ENCODE results near the gene LEFTY2. TPM values are rescaled to one million over a fixed set of nuclear protein-coding genes. Genes with fewer than 3 reads are reported as not detected.

LEFTY2 gene
- total and polyA plus RNA-seq, 2 of the 4 experiments (the other 2 are of a cell fraction): not detected

DNA sequence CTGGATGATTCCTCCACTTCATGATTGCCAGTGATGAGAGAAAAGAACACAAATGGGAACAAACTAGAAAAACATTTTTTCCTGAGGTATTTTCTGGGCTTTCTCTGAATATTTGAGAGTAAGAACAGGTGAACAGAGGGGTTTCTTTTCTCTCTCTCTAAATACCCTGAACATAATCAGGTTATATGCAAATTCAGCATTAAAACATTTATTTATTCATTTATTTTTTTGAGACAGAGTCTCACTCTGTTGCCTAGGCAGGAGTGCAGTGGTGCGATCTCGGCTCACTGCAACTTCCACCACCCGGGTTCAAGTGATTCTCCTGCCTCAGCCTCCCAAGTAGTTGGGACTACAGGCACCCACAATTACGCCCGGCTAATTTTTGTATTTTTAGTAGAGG lies 5.8 kb upstream of the LEFTY2 start:
- Histone ChIP-seq H2AK9ac (replicated peaks; ENCODE audit: low read depth, low read length, poor library complexity) (no peak overlapping the region), H2BK120ac (ENCODE audit: low read depth, low read length) (no peak overlapping the region), H3K4me2 (ENCODE audit: low read depth, low read length) (no peak overlapping the region), H3K79me1 (ENCODE audit: low read depth in 1 of 2, low read length in 2 of 2) (no peaks in the 10 kb centered on the region), H2BK20ac (ENCODE audit: low read depth, low read length) (no peak overlapping the region), H2AK5ac (ENCODE audit: low read depth, low read length) (no peak overlapping the region), H3K27me3 (ENCODE audit: control insufficient read depth, insufficient read depth, low read length) (peaks cover 42% of the 10 kb centered on the region), H3K27ac (ENCODE audit: insufficient read depth, low read length) (no peak overlapping the region), H3K4me3 (ENCODE audit: insufficient read depth, low read depth, low read length) (no peak overlapping the region), H4K91ac (ENCODE audit: insufficient read depth, low read depth, low read length) (no peak overlapping the region), H4K5ac (ENCODE audit: low read depth, low read length) (no peak overlapping the region), H3K14ac (replicated peaks; ENCODE audit: low read depth, low read length) (no peak overlapping the region), H2BK15ac (ENCODE audit: low read depth, low read length) (no peak overlapping the region), H3K4ac (ENCODE audit: low read depth, low read length) (no peak overlapping the region), H3K4me1 (ENCODE audit: control insufficient read depth, insufficient read depth, low read length) (no peaks in the 10 kb centered on the region), H3K23ac (ENCODE audit: low read depth, low read length) (no peak overlapping the region), H3K18ac (ENCODE audit: low read depth, low read length) (no peak overlapping the region), H3K56ac (ENCODE audit: extremely low read depth, insufficient read depth, low read length) (no peak overlapping the region), H3K9me1 (ENCODE audit: insufficient read depth, low read length) (no peaks in the 10 kb centered on the region; the same call in 1 of the 2 replicates), H3K9ac (ENCODE audit: low read depth, low read length) (no peak overlapping the region), H2BK5ac (ENCODE audit: low read depth, low read length, poor library complexity, severe bottlenecking) (no peak overlapping the region), H2AFZ (replicated peaks; ENCODE audit: low read length, poor library complexity) (no peak overlapping the region), H4K8ac (ENCODE audit: low read depth in 2 of 2, low read length in 2 of 2) (no peak overlapping the region), H3K9me3 (ENCODE audit: control insufficient read depth, insufficient read depth, low read length) (no peaks in the 10 kb centered on the region), H3K36me3 (ENCODE audit: control insufficient read depth, insufficient read depth, low read length) (no peaks in the 10 kb centered on the region), H4K20me1 (ENCODE audit: insufficient read depth, low read length) (no peaks in the 10 kb centered on the region)
- ChIA-PET POLR2A (ENCODE audit: unreplicated experiment) (no interaction called here), CTCF (no interaction called here)
- intact Hi-C loops (cut with micrococcal nuclease) (no loop called here), in situ Hi-C loops (cut with MboI; ENCODE audit: low sequenced_read_pairs) (no loop called here), dilution Hi-C loops (cut with HindIII; ENCODE audit: low sequenced_read_pairs, unreplicated experiment) (no loop called here)
- WGBS, 2 experiments (ENCODE audit: extremely low coverage in 2 of 2, insufficient read length in 1 of 2): no CpG with 5 or more reads among the region's 5 CpGs
- DNase-seq (no peak), ATAC-seq (ENCODE audit: low read depth) (no peak)
- BruUV-seq (replicated peaks): no TSS peak
- TF ChIP-seq POLR2A (IDR thresholded peaks at IDR 0.05; ENCODE audit: low read depth, low read length) (no peak), MAFK (IDR thresholded peaks at IDR 0.05; ENCODE audit: low read depth, low read length) (no peak), RFX5 (IDR thresholded peaks at IDR 0.05; ENCODE audit: low read depth, low read length) (no peak), RCOR1 (IDR thresholded peaks at IDR 0.05; ENCODE audit: insufficient replicate concordance, low read length) (no peak), MAZ (IDR thresholded peaks at IDR 0.05; ENCODE audit: borderline replicate concordance, low read depth, low read length) (no peak), SMC3 (IDR thresholded peaks at IDR 0.05; ENCODE audit: low read depth, low read length) (no peak), NFE2L2 (IDR thresholded peaks at IDR 0.05; ENCODE audit: low read depth, low read length) (no peak), FOS (IDR thresholded peaks at IDR 0.05; ENCODE audit: low read depth, low read length) (no peak), RAD21 (IDR thresholded peaks at IDR 0.05; ENCODE audit: low read length) (no peak), CHD1 (IDR thresholded peaks at IDR 0.05; ENCODE audit: low read depth, low read length) (no peak), MXI1 (IDR thresholded peaks at IDR 0.05; ENCODE audit: borderline replicate concordance, low read depth, low read length) (no peak), CEBPB (IDR thresholded peaks at IDR 0.05; ENCODE audit: low read depth, low read length) (no peak), BHLHE40 (IDR thresholded peaks at IDR 0.05; ENCODE audit: low read depth, low read length) (no peak)
- TF ChIP-seq, protein P1, sequence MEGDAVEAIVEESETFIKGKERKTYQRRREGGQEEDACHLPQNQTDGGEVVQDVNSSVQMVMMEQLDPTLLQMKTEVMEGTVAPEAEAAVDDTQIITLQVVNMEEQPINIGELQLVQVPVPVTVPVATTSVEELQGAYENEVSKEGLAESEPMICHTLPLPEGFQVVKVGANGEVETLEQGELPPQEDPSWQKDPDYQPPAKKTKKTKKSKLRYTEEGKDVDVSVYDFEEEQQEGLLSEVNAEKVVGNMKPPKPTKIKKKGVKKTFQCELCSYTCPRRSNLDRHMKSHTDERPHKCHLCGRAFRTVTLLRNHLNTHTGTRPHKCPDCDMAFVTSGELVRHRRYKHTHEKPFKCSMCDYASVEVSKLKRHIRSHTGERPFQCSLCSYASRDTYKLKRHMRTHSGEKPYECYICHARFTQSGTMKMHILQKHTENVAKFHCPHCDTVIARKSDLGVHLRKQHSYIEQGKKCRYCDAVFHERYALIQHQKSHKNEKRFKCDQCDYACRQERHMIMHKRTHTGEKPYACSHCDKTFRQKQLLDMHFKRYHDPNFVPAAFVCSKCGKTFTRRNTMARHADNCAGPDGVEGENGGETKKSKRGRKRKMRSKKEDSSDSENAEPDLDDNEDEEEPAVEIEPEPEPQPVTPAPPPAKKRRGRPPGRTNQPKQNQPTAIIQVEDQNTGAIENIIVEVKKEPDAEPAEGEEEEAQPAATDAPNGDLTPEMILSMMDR (conservative IDR thresholded peaks at IDR 0.05; ENCODE audit: low read depth, low read length): no peak
- TF ChIP-seq, protein P2, sequence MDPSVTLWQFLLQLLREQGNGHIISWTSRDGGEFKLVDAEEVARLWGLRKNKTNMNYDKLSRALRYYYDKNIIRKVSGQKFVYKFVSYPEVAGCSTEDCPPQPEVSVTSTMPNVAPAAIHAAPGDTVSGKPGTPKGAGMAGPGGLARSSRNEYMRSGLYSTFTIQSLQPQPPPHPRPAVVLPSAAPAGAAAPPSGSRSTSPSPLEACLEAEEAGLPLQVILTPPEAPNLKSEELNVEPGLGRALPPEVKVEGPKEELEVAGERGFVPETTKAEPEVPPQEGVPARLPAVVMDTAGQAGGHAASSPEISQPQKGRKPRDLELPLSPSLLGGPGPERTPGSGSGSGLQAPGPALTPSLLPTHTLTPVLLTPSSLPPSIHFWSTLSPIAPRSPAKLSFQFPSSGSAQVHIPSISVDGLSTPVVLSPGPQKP (IDR thresholded peaks at IDR 0.05; ENCODE audit: borderline replicate concordance, low read depth, low read length): no peak
- TF ChIP-seq, protein P3, sequence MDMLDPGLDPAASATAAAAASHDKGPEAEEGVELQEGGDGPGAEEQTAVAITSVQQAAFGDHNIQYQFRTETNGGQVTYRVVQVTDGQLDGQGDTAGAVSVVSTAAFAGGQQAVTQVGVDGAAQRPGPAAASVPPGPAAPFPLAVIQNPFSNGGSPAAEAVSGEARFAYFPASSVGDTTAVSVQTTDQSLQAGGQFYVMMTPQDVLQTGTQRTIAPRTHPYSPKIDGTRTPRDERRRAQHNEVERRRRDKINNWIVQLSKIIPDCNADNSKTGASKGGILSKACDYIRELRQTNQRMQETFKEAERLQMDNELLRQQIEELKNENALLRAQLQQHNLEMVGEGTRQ (IDR thresholded peaks at IDR 0.05; ENCODE audit: low read depth, low read length): no peak
